ENCODE results near the gene NELFE. TPM values are rescaled to one million over a fixed set of nuclear protein-coding genes. Genes with fewer than 3 reads are reported as not detected.
"Not testable (repeated sequence)": the region's sequence is repeated elsewhere in the genome, so short reads cannot be mapped to it uniquely, and the experiment has no call there.

The NELFE gene
- total RNA-seq, 1 donor from 2014 or later, result 59.6 TPM

GRCh38 chr6:31919624-31920303 lies 39.0 kb downstream of the NELFE start:
- DNase-seq (ENCODE audit: low spot score), result no peak

DNA sequence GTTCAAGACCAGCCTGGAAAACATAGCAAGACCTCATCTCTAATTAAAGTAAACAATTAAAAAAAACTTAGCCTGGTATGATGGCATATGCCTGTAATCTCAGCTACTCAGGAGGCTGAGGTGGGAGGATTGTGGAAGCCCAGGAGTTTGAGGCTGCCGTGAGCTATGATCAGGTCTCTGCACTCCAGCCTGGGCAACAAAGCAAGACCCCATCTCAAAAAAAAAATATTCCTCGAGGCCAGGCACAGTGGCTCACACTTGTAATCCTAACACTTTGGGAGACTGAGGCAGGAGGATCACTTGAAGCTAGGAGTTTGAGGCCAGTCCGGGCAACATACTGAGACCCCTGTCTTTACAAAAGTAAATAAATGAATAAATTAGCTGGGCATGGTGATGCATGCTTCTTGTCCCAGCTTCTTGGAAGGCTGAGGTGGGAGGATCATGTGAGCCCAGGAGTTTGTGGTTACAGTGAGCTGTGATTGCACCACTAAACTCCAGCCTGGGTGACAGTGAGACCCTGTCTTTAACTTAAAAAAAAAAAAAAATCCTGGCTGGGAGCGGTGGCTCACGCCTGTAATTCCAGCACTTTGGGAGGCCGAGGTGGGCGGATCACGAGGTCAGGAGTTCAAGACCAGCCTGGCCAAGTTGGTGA lies 40.6 kb downstream of the NELFE start:
- DNase-seq (ENCODE audit: low spot score), result no peak

DNA sequence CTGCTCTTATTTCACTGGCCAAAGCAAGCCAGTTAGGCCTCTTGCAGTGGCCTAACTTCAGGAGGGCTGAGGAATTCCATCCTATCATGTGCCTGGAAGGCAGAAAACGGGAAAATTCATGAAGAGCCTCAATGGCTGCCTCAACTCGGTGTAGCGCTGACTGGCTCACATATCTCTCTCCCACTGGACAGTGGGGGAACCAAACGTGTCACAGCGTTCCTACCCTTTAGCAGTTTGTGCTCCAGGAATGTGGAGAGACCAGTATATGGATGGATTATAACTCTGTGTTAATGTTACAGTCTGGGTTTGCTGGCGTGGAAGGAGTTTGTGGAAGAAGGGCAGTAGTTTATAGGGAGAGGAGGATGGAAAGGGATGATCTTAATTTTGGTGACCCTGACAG lies 43.0 kb downstream of the NELFE start:
- no peak for DNase-seq (ENCODE audit: low spot score)

GRCh38 chr6:31915351-31915750 lies 43.4 kb downstream of the NELFE start:
- no peak for DNase-seq (ENCODE audit: low spot score)

GRCh38 chr6:31911826-31912585 lies 46.8 kb downstream of the NELFE start:
- DNase-seq (ENCODE audit: low spot score), result no peak

GRCh38 chr6:31909298-31909697 lies 49.5 kb downstream of the NELFE start:
- DNase-seq (ENCODE audit: low spot score), result not testable (repeated sequence)

DNA sequence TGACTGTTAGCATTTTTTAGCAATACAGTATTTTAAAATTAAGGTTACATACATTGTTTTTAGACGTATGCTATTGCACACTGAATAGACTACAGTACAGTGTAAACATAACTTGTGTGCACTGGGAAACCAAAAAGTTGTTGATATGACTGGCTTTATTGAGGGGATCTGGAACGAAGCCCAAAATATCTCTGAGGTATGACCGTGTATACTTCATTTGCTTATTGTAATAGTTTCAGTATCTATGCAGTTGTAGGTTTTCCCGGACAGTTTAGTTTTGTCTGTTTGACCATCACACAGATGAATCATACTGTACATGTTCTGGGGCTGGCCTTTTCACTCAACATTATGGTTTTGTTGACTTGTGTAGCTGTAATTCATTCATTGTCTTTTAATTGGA lies 50.0 kb downstream of the NELFE start:
- no peak for DNase-seq (ENCODE audit: low spot score)

DNA sequence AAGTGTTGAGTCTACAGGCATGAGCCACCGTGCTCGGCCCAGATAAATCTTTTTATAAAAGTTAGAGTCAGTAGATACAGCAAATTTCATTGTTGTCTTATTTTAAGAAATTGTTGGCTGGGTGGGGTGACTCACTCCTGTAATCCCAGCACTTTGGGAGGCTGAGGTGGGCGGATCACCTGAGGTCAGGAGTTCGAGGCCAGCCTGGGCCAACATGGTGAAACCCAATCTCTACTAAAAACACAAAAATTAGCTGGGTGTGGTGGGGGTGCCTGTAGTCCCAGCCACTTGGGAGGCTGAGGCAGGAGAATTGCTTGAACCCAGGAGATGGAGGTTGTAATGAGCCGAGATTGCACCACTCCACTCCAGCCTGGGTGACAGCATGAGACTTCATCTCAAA lies 50.5 kb downstream of the NELFE start:
- DNase-seq (ENCODE audit: low spot score), result not testable (repeated sequence)

GRCh38 chr6:31907158-31907813 lies 51.5 kb downstream of the NELFE start:
- DNase-seq (ENCODE audit: low spot score), result no peak

DNA sequence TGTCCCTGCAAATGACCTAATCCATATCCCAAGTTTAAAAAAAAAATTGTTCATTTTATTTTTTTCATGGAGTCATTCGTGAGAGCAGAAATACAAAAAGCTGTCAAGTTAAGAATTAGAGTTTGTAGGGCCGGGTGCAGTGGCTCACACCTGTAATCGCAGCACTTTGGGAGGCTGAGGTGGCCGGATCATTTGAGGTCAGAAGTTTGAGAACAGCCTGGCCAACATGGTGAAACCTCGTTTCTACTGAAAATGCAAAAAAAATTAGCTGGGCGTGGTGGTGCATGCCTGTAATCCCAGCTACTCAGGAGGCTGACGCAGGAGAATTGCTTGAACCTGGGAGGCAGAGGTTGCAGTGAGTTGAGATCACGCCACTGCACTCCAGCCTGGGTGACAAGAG lies 52.0 kb downstream of the NELFE start:
- not testable (repeated sequence) for DNase-seq (ENCODE audit: low spot score)

DNA sequence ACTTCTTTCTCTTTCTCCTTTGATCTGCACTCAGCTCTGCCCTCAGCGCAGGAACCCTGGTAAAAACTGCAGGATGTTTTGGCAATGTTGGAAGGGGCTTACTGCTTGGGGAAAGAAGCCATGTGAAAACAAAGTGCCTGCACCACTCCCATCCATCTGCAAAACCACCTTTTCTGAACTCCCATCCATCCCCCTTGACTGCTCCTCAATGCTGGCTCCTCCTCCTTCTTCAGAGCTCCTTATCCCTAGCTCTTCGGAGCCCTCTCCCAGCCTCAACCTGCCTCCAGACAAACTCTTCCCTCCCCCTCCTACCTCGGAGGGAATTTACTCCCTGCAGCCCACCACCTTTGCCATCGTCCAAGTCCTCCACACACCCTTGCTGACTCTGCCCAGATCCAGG lies 52.6 kb downstream of the NELFE start:
- no peak for DNase-seq (ENCODE audit: low spot score)

DNA sequence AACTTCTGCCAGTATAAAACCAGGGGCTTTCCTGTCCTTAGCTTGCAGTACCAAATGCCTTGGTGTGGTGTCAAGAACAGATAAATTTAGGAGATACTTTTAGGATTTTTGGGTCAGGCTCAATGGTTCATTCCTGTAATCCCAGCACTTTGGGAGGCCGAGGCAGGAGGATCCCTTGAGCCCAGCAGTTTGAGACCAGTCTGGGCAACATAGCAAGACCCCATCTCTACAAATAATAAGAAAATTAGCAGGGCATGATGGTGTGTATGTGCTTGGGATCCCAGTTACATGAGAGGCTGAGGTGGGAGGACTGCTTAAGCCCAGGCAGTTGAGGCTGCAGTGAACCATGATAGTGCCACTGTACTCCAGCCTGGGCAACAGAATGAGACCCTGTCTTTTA lies 53.7 kb downstream of the NELFE start:
- no peak for DNase-seq (ENCODE audit: low spot score)

DNA sequence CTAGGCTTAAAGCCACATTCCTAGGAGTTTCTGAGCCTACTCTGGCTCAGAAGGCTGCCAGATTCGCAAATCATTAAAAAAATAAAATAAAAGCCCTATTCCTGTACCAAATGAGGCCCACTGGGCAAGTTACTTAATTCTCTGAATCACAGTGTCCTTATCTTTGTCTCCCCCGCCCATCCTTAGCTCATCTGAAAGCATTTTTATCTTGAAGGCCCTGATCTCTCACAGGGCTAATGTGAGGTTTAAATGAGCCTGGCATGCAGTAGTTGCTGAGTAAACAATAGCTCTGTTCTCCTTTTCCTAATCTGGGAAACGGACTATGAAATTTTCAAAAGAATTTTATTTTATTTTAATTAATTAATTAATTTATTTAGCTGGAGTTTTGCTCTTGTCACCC lies 54.8 kb downstream of the NELFE start:
- DNase-seq (ENCODE audit: low spot score), result no peak

Other genes starting within 250 kb of the NELFE start
- gene LY6G6D, start 243.6 kb downstream of the NELFE start, total RNA-seq, result not detected
- gene LY6G6C, start 237.2 kb downstream of the NELFE start, total RNA-seq, result not detected
- 0.26 TPM for gene MPIG6B, start 235.6 kb downstream of the NELFE start, total RNA-seq
- gene DDAH2, start 229.7 kb downstream of the NELFE start, total RNA-seq, result 33.3 TPM
- gene CLIC1, start 222.4 kb downstream of the NELFE start, total RNA-seq, result 276 TPM
- 27.8 TPM for gene MSH5, start 219.0 kb downstream of the NELFE start, total RNA-seq
- 2.8 TPM for gene SAPCD1, start 196.3 kb downstream of the NELFE start, total RNA-seq
- gene VWA7, start 181.6 kb downstream of the NELFE start, total RNA-seq, result 5.5 TPM
- 105 TPM for gene VARS1, start 163.2 kb downstream of the NELFE start, total RNA-seq
- 35.6 TPM for gene LSM2, start 152.0 kb downstream of the NELFE start, total RNA-seq
- gene HSPA1L, start 143.7 kb downstream of the NELFE start, total RNA-seq, result 1.7 TPM
- 191 TPM for gene HSPA1A, start 143.4 kb downstream of the NELFE start, total RNA-seq
- 163 TPM for gene HSPA1B, start 131.2 kb downstream of the NELFE start, total RNA-seq
- gene NEU1, start 96.2 kb downstream of the NELFE start, total RNA-seq, result 29.2 TPM
- gene SLC44A4, start 80.0 kb downstream of the NELFE start, total RNA-seq, result 79.8 TPM
- 53.4 TPM for gene EHMT2, start 61.3 kb downstream of the NELFE start, total RNA-seq
- 6.4 TPM for gene ZBTB12, start 56.9 kb downstream of the NELFE start, total RNA-seq
- gene C2, start 31.3 kb downstream of the NELFE start, total RNA-seq, result 17.1 TPM
- 41.4 TPM for gene CFB, start 12.9 kb downstream of the NELFE start, total RNA-seq
- 73.7 TPM for gene SKIC2, start 204 bp upstream of the NELFE start, total RNA-seq
- gene DXO, start 13.2 kb upstream of the NELFE start, total RNA-seq, result 29.3 TPM
- gene C4A, start 23.1 kb upstream of the NELFE start, total RNA-seq, result 71.1 TPM
- 152 TPM for gene C4B, start 55.8 kb upstream of the NELFE start, total RNA-seq
- 3.8 TPM for gene CYP21A2, start 79.4 kb upstream of the NELFE start, total RNA-seq
- 121 TPM for gene TNXB, start 150.4 kb upstream of the NELFE start, total RNA-seq
- gene ATF6B, start 169.3 kb upstream of the NELFE start, total RNA-seq, result 121 TPM
- gene FKBPL, start 171.3 kb upstream of the NELFE start, total RNA-seq, result 2.9 TPM
- gene PRRT1, start 193.0 kb upstream of the NELFE start, total RNA-seq, result 2.8 TPM
- gene PPT2, start 195.2 kb upstream of the NELFE start, total RNA-seq, result 19.0 TPM
- gene EGFL8, start 205.6 kb upstream of the NELFE start, total RNA-seq, result 26.3 TPM
- gene AGPAT1, start 217.1 kb upstream of the NELFE start, total RNA-seq, result 65.0 TPM
- 44.4 TPM for gene RNF5, start 219.4 kb upstream of the NELFE start, total RNA-seq
- 16.9 TPM for gene AGER, start 225.3 kb upstream of the NELFE start, total RNA-seq
- 103 TPM for gene PBX2, start 231.2 kb upstream of the NELFE start, total RNA-seq
- gene GPSM3, start 233.7 kb upstream of the NELFE start, total RNA-seq, result 33.9 TPM